Measurements from ENCODE around the gene FMO1.

GRCh38 chr1:171256940-171257606, 8.8 kb downstream of the FMO1 start:
- TF ChIP-seq, protein P1, sequence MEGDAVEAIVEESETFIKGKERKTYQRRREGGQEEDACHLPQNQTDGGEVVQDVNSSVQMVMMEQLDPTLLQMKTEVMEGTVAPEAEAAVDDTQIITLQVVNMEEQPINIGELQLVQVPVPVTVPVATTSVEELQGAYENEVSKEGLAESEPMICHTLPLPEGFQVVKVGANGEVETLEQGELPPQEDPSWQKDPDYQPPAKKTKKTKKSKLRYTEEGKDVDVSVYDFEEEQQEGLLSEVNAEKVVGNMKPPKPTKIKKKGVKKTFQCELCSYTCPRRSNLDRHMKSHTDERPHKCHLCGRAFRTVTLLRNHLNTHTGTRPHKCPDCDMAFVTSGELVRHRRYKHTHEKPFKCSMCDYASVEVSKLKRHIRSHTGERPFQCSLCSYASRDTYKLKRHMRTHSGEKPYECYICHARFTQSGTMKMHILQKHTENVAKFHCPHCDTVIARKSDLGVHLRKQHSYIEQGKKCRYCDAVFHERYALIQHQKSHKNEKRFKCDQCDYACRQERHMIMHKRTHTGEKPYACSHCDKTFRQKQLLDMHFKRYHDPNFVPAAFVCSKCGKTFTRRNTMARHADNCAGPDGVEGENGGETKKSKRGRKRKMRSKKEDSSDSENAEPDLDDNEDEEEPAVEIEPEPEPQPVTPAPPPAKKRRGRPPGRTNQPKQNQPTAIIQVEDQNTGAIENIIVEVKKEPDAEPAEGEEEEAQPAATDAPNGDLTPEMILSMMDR (conservative IDR thresholded peaks at IDR 0.05 in 1 of 2, IDR thresholded peaks at IDR 0.05 in 1 of 2; ENCODE audit: low read depth in 1 of 2, low read length in 2 of 2), result no peak
- TF ChIP-seq EZH2 (IDR thresholded peaks at IDR 0.05; ENCODE audit: low read length, missing control alignments), result no peak

Measured in fibroblast of lung (primary cell).